ENCODE data around the gene PUSL1.
A peak's percentile ranks its signal among the peaks of the same experiment; 100 is the strongest.

Gene PUSL1

GRCh38 chr1:1335792-1336248 lies 27.4 kb downstream of the PUSL1 start:
- DNase-seq = no peak

GRCh38 chr1:1336446-1336845 lies 28.0 kb downstream of the PUSL1 start:
- no peak for DNase-seq

- DNase-seq = no peak
Measured at GRCh38 chr1:1336931-1337792, 28.8 kb downstream of the PUSL1 start.

- DNase-seq = no peak
Measured at GRCh38 chr1:1337793-1338147, 29.4 kb downstream of the PUSL1 start.

- no peak for DNase-seq
Measured at GRCh38 chr1:1338278-1338677, 29.9 kb downstream of the PUSL1 start.

- no peak for DNase-seq
Measured at GRCh38 chr1:1340185-1340584, 31.8 kb downstream of the PUSL1 start.

GRCh38 chr1:1340791-1341548 lies 32.6 kb downstream of the PUSL1 start:
- no peak for DNase-seq

GRCh38 chr1:1341549-1342021 lies 33.2 kb downstream of the PUSL1 start:
- DNase-seq = no peak

GRCh38 chr1:1342061-1342562 lies 33.7 kb downstream of the PUSL1 start:
- DNase-seq = no peak

- no peak for DNase-seq
Measured at GRCh38 chr1:1342584-1343115, 34.3 kb downstream of the PUSL1 start.

GRCh38 chr1:1343811-1344421 lies 35.5 kb downstream of the PUSL1 start:
- no peak for DNase-seq

GRCh38 chr1:1344655-1345361 lies 36.4 kb downstream of the PUSL1 start:
- peak in 1 of 51 donors; percentile 38 for DNase-seq

- DNase-seq = no peak
Measured at GRCh38 chr1:1345384-1345783, 37.0 kb downstream of the PUSL1 start.

GRCh38 chr1:1345860-1346500 lies 37.6 kb downstream of the PUSL1 start:
- DNase-seq = peak in 4 of 51 donors; percentile 28 to 34 (median 31)

GRCh38 chr1:1346501-1346890 lies 38.1 kb downstream of the PUSL1 start:
- DNase-seq = no peak

GRCh38 chr1:1347026-1347595 lies 38.7 kb downstream of the PUSL1 start:
- no peak for DNase-seq

- no peak for DNase-seq
Measured at GRCh38 chr1:1347663-1348419, 39.4 kb downstream of the PUSL1 start.

- peak in 3 of 51 donors; percentile 27 to 43 (median 37) for DNase-seq
Measured at GRCh38 chr1:1348420-1349255, 40.2 kb downstream of the PUSL1 start.

All from hypothalamus (tissue), 51 donors.